ENCODE data around the gene POGZ. TPM values are rescaled to one million over a fixed set of nuclear protein-coding genes. Genes with fewer than 3 reads are reported as not detected.
A peak's percentile ranks its signal among the peaks of the same experiment; 100 is the strongest.
"Not testable (repeated sequence)": the region's sequence is repeated elsewhere in the genome, so short reads cannot be mapped to it uniquely, and the experiment has no call there.

POGZ gene
- total RNA-seq, 1 donor from 2014 or later, result 96.3 TPM

DNA sequence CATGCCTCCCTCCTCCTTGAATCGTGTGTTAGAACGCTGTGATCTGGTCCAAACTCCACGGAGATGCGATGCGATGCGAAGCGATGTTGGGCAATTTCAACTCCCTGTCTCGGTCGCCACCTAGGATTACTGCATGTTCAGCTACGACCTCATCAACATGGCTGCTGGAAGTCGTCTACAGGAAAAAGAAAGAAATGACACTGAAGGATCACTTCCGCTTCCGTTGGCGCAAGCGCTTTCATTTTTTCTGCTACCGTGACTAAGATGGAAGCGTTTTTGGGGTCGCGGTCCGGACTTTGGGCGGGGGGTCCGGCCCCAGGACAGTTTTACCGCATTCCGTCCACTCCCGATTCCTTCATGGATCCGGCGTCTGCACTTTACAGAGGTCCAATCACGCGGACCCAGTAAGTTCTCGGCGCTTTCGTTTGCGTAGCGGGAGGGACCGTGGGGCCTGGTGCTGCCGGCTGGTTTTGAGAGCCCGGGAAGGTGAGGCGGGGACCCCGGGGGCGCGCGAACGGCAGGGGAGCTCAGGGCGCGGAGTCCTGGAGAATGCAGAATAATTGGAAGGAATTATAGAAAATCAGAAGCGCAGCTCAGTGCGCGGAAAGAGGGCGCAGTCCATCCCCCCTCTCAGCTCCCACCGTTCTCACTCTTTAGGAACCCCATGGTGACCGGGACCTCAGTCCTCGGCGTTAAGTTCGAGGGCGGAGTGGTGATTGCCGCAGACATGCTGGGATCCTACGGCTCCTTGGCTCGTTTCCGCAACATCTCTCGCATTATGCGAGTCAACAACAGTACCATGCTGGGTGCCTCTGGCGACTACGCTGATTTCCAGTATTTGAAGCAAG, 59.7 kb downstream of the POGZ start, which contains the start of gene PSMB4:
PSMB4 (plus strand) TSS at position 250 of the 848 bp plus-strand sequence; CDS start at position 265, 15 bp downstream.
- DNase-seq (peak; percentile 80), ATAC-seq (peak; percentile 96)
- Histone ChIP-seq H3K4me3 (peak within 1 kb of the TSS; percentile 84), H3K27me3 (no peaks in the 10 kb centered on the region), H3K36me3 (peaks cover 42% of the 10 kb centered on the region), H3K27ac (peak within 1 kb of the TSS; percentile 95), H3K4me1 (peaks cover 10% of the 10 kb centered on the region), H3K9me3 (no peaks in the 10 kb centered on the region)
- TF ChIP-seq, protein P1, sequence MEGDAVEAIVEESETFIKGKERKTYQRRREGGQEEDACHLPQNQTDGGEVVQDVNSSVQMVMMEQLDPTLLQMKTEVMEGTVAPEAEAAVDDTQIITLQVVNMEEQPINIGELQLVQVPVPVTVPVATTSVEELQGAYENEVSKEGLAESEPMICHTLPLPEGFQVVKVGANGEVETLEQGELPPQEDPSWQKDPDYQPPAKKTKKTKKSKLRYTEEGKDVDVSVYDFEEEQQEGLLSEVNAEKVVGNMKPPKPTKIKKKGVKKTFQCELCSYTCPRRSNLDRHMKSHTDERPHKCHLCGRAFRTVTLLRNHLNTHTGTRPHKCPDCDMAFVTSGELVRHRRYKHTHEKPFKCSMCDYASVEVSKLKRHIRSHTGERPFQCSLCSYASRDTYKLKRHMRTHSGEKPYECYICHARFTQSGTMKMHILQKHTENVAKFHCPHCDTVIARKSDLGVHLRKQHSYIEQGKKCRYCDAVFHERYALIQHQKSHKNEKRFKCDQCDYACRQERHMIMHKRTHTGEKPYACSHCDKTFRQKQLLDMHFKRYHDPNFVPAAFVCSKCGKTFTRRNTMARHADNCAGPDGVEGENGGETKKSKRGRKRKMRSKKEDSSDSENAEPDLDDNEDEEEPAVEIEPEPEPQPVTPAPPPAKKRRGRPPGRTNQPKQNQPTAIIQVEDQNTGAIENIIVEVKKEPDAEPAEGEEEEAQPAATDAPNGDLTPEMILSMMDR (IDR thresholded peaks at IDR 0.05), result peak; percentile 36
- intact Hi-C loops (cut with DNase I), result no loop called here

DNA sequence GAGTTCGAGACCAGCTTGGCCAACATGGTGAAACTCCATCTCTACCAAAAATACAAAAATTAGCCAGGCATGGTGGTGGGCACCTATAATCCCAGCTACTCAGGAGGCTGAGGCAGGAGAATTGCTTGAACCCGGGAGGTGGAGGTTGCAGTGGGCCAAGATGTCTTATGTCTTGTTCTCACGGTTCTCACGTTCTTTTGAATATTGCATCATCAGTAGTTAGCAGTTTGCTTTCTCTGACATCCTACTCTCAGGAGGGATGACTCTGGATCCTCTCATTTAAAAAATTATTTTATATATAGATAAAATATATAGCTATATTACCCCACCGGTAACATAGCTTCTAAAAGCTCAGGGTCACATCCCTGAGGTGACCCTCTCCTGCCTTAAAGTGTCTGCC, 63.0 kb downstream of the POGZ start:
- not testable (repeated sequence) for H3K27me3 ChIP-seq

GRCh38 chr1:151393583-151393982, 65.7 kb downstream of the POGZ start:
- intact Hi-C loops (cut with DNase I), result no loop called here
- no peaks in the 10 kb centered on the region for H3K27me3 ChIP-seq
- H3K9me3 ChIP-seq, result no peaks in the 10 kb centered on the region
- ATAC-seq (no peak), DNase-seq (no peak)
- H3K36me3 ChIP-seq, result no peaks in the 10 kb centered on the region
- TF ChIP-seq, protein P1 (IDR thresholded peaks at IDR 0.05), result no peak
- H3K27ac ChIP-seq, result no peak overlapping the region
- no peak overlapping the region for H3K4me3 ChIP-seq
- H3K4me1 ChIP-seq, result no peaks in the 10 kb centered on the region

More for the DNA sequence above, 63.0 kb downstream of the POGZ start:
- peaks cover 11% of the 10 kb centered on the region for H3K36me3 ChIP-seq
- H3K4me3 ChIP-seq; ATAC-seq; DNase-seq; intact Hi-C loops (cut with DNase I); H3K27ac ChIP-seq; H3K9me3 ChIP-seq: not testable (repeated sequence)
- H3K4me1 ChIP-seq, result peaks cover 10% of the 10 kb centered on the region

GRCh38 chr1:151391079-151391563, 68.2 kb downstream of the POGZ start:
- Histone ChIP-seq H3K4me1 (no peaks in the 10 kb centered on the region), H3K27me3 (no peaks in the 10 kb centered on the region), H3K27ac (no peak overlapping the region), H3K9me3 (no peaks in the 10 kb centered on the region), H3K36me3 (no peaks in the 10 kb centered on the region), H3K4me3 (no peak overlapping the region)
- DNase-seq, result no peak
- no peak for ATAC-seq
- intact Hi-C loops (cut with DNase I), result no loop called here
- TF ChIP-seq, protein P1 (IDR thresholded peaks at IDR 0.05), result no peak

GRCh38 chr1:151390221-151391078, 68.8 kb downstream of the POGZ start:
- H3K9me3 ChIP-seq; H3K36me3 ChIP-seq; intact Hi-C loops (cut with DNase I); H3K27ac ChIP-seq; H3K4me1 ChIP-seq; H3K27me3 ChIP-seq; ATAC-seq; DNase-seq; H3K4me3 ChIP-seq: not testable (repeated sequence)

DNA sequence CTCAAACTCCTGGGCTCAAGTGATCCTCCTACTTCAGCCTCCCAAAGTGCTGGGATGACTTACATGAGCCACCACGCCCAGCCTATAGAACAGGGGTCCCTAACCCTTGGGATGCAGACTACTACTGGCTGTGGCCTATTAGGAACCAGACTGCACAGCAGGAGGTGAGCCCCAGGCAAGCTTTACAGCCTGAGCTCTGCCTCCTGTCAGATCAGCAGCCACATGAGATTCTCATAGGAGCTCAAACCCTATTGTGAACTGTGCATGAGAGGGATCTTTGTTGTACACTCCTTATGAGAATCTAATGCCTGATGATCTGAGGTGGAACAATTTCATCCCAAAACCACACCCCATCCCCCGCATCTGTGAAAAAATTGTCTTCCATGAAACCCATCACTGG, 73.3 kb downstream of the POGZ start:
- Histone ChIP-seq H3K27me3 (no peaks in the 10 kb centered on the region), H3K4me1 (no peaks in the 10 kb centered on the region), H3K36me3 (no peaks in the 10 kb centered on the region), H3K9me3 (no peaks in the 10 kb centered on the region), H3K4me3 (no peak overlapping the region), H3K27ac (no peak overlapping the region)
- DNase-seq (no peak), ATAC-seq (no peak)
- TF ChIP-seq, protein P1 (IDR thresholded peaks at IDR 0.05), result no peak
- intact Hi-C loops (cut with DNase I), result no loop called here
